ENCODE measurements around the gene GARIN5B. TPM values are rescaled to one million over a fixed set of nuclear protein-coding genes. Genes with fewer than 3 reads are reported as not detected.

The GARIN5B gene
- not detected in 2 replicates for total RNA-seq

GRCh38 chr19:55362990-55363716 is at the start of gene GARIN5B:
Gene GARIN5B (minus strand): TSS chr19:55363260. CDS start chr19:55363066, 194 bp downstream.

GRCh38 chr19:55407550-55407799 is 44.4 kb upstream of the GARIN5B start, which contains the start of gene UBE2S:
Gene UBE2S (minus strand): TSS chr19:55407788. CDS start chr19:55407589, 199 bp downstream.

GRCh38 chr19:55385724-55386492 is 22.8 kb upstream of the GARIN5B start, which contains the start of gene RPL28:
Gene RPL28 (plus strand): TSS chr19:55385932. CDS start chr19:55386358, 426 bp downstream.

GRCh38 chr19:55384131-55384919 is 21.3 kb upstream of the GARIN5B start, which contains the start of gene TMEM238:
Gene TMEM238 (minus strand): TSS chr19:55384292. CDS start chr19:55384259, 33 bp downstream.

DNA sequence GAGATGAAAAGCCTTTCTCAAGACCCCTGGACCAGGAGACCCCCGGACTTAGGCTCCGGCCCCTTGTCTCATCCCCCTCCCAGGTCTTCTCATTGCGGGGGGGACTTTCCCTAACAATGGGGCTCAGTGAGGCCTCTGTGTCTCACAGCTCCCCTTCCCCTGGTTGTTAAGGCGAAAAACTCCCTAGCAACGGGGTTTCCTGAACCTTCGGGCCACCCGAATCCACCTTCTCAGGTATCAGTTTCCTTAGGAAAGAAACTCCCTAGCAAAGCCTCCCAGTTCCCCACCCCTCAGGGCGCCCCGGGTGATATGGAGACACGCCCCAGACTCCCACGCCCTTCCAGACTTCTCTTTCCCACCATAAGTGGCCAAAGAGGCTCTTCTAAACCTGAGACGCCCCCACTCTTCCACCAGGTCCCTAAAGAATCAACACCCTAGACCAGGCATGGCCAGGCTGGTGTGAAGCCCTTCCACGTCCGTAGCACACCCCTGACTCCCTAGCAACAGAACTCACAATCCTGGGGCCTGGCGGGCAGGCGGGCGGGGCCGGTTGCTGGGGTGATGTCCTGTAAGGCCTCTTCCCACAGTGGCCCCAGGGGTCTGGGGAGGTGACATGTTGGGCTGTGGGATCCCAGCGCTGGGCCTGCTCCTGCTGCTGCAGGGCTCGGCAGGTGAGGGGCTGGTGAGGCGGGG is 13.3 kb upstream of the GARIN5B start, which contains the start of gene TMEM190:
Gene TMEM190, plus strand, starts transcription at position 586 of the 693 bp plus-strand sequence. Its CDS starts 28 bp downstream, at position 614.

DNA sequence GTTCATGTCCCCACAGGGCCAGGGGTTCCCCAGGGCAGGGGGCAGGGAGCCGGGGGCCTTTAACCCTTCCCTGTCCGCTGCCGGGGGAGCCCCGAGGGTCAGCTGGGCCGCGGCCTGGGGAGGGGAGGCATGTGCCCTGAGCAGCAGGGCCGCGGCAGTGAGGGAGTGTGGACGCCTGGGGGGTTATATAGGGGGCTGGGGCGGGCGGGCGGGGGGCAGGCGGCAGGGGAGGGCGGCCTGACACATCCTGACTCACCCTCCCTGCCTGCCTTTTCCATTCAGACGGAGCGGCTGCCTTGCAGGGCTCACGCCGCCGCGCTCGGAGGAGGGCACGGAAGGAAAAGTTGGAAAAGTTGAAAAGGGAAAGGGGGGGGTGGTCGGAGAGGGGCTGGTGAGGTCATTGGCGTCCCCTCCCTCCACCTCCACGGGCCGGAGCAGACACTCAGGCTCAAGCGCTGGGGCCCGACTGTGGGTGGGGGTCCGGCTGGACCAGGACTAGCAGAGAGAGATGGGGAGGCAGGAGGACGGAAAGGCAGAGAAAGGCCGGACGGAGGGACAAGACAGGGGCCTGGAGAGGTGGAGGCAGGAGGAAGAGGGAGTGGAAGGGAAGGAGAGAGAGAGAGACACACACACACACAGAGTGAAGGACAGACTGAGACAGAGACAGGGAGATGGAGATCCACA is 7.4 kb upstream of the GARIN5B start, which contains the start of gene IL11:
Gene IL11, minus strand, starts transcription at position 159 of the 684 bp plus-strand sequence. Its CDS starts 153 bp downstream, at position 6.

GRCh38 chr19:55354698-55355212 is 8.3 kb downstream of the GARIN5B start, which contains the start of gene COX6B2:
Gene COX6B2 (minus strand): TSS chr19:55354719. CDS start chr19:55354521, 198 bp downstream.

GRCh38 chr19:55339105-55339888 is 23.8 kb downstream of the GARIN5B start, which contains the start of gene KMT5C:
Gene KMT5C (plus strand): TSS chr19:55339876. CDS start chr19:55341937, 2,061 bp downstream.

DNA sequence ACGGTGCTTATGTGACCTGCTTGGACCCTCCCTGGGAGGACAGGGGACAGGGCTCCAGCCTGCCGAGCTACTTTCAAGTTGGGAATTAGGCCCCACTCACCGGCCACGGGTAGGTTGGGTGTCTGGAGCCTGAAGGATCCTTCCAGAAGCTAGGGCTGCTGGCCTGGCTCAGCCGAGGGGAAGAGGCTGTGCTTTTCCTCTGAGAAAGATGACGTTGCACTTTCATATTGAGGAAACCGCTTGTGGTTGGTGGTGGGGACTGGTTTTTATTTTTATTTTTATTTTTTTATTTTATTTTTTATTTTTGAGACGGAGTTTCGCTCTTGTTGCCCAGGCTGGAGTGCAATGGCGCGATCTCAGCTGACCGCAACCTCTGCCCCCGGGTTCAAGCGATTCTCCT is 37.9 kb downstream of the GARIN5B start, which contains the start of gene TMEM150B:
Gene TMEM150B, minus strand, starts transcription at position 170 of the 400 bp plus-strand sequence. CDS start 4,305 bp downstream, outside the sequence.

Other genes starting within 250 kb of the GARIN5B start
- 51.2 and 74.1 TPM in 2 replicates for gene PPP1R12C, start 245.6 kb downstream of the GARIN5B start, total RNA-seq
- 6.2 and 6.3 TPM in 2 replicates for gene TNNT1, start 214.1 kb downstream of the GARIN5B start, total RNA-seq
- gene TNNI3, start 205.5 kb downstream of the GARIN5B start, total RNA-seq: not detected in 2 replicates
- 0.71 TPM in 1 of 2 replicates, not detected in the other for gene DNAAF3, start 196.6 kb downstream of the GARIN5B start, total RNA-seq
- gene SYT5, start 183.0 kb downstream of the GARIN5B start, total RNA-seq: 0.29 TPM in 1 of 2 replicates, not detected in the other
- gene PTPRH, start 153.8 kb downstream of the GARIN5B start, total RNA-seq: 6.9 and 14.5 TPM in 2 replicates
- 0.86 and 1.8 TPM in 2 replicates for gene TMEM86B, start 134.5 kb downstream of the GARIN5B start, total RNA-seq
- 31.7 and 45.6 TPM in 2 replicates for gene PPP6R1, start 104.2 kb downstream of the GARIN5B start, total RNA-seq
- gene HSPBP1, start 83.2 kb downstream of the GARIN5B start, total RNA-seq: 70.7 and 106 TPM in 2 replicates
- gene BRSK1, start 79.3 kb downstream of the GARIN5B start, total RNA-seq: 4.3 and 9.0 TPM in 2 replicates
- not detected in 2 replicates for gene TMEM150B, start 37.9 kb downstream of the GARIN5B start, total RNA-seq
- gene KMT5C, start 23.4 kb downstream of the GARIN5B start, total RNA-seq: 6.9 and 11.0 TPM in 2 replicates
- under 0.01 TPM in 1 of 2 replicates, not detected in the other for gene COX6B2, start 8.5 kb downstream of the GARIN5B start, total RNA-seq
- 1.8 and 4.3 TPM in 2 replicates for gene IL11, start 7.2 kb upstream of the GARIN5B start, total RNA-seq
- gene TMEM190, start 13.6 kb upstream of the GARIN5B start, total RNA-seq: not detected in 2 replicates
- gene TMEM238, start 21.0 kb upstream of the GARIN5B start, total RNA-seq: not detected in 2 replicates
- gene RPL28, start 22.7 kb upstream of the GARIN5B start, total RNA-seq: 437 and 447 TPM in 2 replicates
- 121 and 166 TPM in 2 replicates for gene UBE2S, start 44.5 kb upstream of the GARIN5B start, total RNA-seq
- not detected in 2 replicates for gene SHISA7, start 80.0 kb upstream of the GARIN5B start, total RNA-seq
- gene ISOC2, start 98.4 kb upstream of the GARIN5B start, total RNA-seq: 120 and 181 TPM in 2 replicates
- 0.29 TPM in 1 of 2 replicates, not detected in the other for gene C19orf85, start 101.5 kb upstream of the GARIN5B start, total RNA-seq
- 2.5 and 2.6 TPM in 2 replicates for gene ZNF628, start 113.4 kb upstream of the GARIN5B start, total RNA-seq
- gene NAT14, start 121.9 kb upstream of the GARIN5B start, total RNA-seq: 37.4 and 39.8 TPM in 2 replicates
- 2.3 and 6.7 TPM in 2 replicates for gene SSC5D, start 125.2 kb upstream of the GARIN5B start, total RNA-seq
- gene SBK2, start 173.9 kb upstream of the GARIN5B start, total RNA-seq: not detected in 2 replicates
- 0.58 TPM in 1 of 2 replicates, not detected in the other for gene SBK3, start 182.3 kb upstream of the GARIN5B start, total RNA-seq
- gene ZNF579, start 217.6 kb upstream of the GARIN5B start, total RNA-seq: 6.1 and 6.6 TPM in 2 replicates
- gene FIZ1, start 236.3 kb upstream of the GARIN5B start, total RNA-seq: 1.9 and 3.2 TPM in 2 replicates
- gene ZNF524, start 237.0 kb upstream of the GARIN5B start, total RNA-seq: 10.5 and 35.7 TPM in 2 replicates
- gene ZNF865, start 242.4 kb upstream of the GARIN5B start, total RNA-seq: 2.6 and 3.5 TPM in 2 replicates